ENCODE measurements around the gene PRKAG1.

The PRKAG1 gene

DNA sequence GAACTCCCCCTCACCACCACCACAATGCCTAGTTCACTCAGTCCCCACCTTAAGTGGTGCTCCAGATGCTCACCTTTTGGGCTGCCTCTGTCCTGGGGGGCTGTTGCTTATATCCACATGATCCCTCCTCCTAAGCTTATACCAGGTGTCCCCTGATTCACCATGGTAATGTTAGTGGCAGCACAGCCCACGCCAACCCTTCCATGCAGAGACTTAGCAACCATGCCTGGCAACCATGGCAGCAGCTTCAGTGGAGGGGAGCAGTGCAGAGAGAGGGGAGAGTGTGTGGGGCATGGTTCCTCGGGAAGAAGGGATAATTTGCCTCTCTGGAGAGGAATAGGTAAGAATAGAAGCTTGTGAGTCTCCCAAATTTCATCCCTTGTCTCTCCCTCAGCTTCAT is 18.2 kb downstream of the PRKAG1 start:
- no peak for DNase-seq

DNA sequence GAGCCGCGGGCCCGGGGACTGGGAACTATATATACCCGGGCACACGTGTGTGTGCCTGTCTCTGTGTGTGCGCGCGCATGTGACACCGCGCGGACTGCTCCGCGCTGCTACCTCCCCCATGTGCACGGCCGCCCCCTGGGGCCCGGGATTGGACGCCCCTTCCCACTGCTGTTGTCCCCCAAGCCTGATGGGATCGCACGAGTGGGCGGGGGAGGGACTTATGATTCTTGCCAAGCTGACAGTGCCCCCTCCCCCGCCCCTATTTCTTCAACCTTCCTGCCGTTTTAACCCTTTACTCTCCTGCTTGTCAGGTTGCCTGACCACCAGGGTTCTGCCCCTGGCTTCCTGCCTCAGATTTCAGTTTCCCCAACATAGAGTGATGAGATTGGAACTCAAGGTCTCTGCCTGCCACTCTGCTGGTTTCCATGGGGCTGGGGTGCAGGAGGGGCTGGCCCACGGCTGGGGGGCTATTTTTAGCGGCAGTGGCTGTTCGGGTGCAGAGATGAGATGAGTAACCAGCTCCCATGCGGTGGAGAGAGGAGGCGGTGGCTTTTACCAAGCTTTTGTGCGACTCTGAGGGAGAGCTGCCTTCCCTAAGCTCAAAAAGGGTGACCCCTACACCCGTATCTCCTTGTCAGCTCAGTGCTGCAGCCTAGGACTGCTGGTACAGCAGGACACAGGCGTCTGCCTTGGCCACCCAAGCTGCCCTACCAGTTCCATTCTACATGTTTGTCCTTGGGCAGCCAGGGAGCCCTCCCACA is 19.0 kb downstream of the PRKAG1 start, which contains the start of gene DDN:
TSS of gene DDN (minus strand) at position 5 of the 761 bp plus-strand sequence. CDS start 88 bp downstream, outside the sequence.
- DNase-seq = peak; percentile 43

DNA sequence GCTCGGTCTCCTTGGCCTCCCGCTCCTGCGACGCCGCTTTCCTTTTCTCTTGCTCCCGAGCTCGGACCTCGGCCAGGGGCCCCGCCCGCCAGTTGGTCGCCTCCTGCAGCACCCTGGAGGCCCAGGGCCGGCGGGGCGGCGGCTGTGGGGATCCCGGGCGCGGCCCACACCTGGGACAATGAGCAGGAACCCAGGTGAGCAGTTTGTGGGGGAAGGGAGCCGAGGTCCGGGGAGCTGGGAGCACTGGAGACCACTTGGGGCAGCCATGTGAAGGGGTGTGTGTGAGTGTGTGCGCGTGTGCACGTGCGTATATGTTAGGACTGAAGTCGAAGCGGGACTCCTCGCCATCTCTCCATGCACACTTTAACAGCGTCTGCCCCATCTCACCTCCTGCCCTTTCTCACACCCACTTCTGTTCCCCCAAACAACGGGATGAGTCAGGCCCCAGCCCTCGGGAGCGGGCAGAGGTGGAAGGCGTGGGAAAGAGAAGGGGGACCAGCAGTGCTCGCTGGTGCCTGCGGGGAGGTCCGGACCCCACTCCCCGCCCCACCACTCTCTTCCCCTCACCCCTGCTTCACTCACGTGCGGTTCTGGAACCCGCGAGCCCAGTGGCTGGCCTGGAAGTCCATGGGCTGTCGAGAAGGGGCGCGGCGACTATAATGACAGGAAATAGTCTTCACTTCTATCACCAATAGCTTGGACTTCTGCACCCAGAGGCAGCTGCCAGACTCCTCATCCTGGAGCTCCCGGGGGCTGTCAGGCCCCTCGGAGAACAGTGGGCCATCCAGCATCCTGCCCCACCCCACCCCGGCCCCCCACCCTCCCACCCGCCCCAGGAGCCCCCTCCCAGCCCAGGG is 19.9 kb downstream of the PRKAG1 start:
- DNase-seq = peak; percentile 25

DNA sequence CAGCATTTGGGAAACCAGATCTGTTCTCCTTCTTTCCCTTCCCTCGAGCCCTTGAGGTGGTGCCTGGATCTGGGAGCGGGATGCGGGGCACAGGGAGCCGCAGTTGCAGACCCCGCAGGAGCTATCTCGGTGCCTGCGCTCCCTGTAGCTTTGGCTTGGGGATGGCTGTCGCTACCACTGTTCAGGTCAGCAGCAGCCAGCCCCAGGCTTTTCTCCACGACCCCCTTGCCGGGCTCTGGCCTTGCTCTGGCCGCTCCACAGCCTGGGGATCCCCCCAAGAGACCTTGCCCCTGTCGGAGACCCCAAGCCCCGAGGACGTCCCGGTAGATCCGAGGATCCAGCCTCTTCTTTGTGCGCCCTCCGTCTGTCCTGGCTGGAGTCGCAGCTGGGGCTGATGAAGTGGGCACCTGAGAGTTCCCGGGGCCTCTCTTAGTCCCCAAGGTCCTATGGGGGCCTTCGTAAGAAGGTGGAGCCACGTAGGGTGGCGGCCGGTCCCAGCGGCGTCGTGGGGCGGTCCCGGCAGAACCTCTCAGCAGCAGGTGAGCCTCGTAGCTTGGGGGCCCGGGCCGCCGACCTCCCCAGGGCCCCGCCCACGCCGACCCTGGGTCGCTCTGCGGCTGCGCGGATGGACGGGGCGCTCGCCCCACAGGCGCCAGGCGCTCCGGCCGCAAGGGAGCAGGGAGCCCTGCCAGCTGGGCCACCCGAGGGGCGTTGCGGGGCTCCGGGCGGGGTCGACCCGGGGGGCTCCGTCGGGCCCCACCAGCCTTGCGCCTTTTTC is 20.7 kb downstream of the PRKAG1 start:
- peak; percentile 39 for DNase-seq

DNA sequence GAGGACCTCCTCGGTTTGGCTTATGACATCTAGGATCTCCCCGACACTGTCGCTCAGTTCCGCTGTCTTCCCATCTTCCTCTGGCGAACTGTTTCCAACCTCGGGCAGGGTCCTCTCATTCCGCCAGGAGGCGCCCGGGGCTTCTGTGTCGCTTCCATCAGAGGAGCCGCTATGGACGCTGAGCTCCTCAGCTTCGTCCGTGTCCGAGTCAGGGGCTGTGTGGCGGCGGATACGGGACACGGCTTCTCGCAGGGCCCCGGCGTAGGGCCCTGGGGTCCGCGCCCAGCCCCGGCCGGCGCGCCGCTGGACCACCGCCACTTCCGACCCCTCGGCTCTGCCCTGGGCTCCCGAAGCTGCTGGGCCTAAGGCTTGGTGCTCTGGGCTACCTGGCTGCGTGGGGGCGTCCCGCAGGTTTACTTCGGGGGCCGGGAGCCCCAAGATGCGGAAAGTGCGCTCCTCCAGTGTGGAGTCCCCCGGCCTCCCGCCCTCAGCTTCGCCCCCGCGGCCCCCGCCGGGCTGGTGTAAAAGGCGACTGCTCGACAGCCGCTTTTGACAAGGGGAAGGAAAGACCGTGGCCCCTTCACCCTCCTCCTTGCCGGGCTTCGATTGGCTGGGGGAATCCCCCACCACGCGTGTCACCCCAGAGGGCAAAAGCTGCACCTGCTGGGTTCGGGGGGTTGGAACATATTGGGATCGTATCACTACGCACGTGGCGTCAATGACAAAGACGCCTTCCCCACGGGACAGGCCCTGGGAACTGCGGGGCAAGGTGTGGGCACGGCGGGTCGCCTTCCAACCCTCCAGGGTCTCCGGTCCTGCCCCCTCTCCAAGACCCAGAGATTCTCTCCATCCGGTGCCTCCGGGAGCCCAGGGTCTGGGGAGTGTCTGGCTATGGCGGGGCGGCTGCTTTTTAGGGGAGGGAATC is 21.5 kb downstream of the PRKAG1 start:
- DNase-seq = peak; percentile 71

DNA sequence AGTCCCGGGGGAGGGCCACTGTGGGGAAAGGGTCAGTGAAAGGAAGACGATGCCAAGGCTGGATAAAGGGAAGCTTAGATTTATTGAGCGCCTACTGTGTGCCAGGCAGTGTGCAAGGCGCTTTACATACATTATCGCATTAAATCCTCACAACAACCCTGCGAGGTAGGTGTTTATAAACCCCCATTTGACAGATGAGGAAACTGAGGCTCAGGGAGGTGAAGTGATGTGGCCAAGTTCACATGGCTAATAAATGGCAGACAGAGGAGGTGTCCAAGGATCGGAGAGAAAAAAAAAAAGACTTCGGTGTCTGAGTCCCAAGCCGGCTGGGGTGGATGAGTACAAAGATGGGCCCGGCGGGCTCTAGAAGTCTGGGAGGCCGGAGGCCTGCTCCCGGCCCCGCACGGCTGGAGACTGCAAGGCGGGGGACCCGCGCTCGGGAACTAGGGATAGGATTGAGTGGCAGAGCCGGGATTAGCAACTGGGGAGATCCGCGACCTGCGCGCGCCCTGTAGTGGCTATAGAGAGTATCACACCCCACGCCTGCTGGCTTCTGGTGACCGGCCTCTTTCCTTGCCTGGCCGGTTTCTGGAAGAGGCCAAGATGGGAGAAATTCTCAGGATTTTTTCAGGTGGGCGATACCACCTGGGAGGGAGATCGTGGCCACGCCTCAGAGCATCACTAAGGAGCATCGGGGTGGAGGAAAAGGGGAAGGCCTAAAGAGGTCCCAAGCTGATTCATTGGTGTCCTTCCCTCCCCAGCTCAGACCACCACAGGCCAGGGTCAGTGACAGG is 23.3 kb downstream of the PRKAG1 start:
- DNase-seq = peak; percentile 55

DNA sequence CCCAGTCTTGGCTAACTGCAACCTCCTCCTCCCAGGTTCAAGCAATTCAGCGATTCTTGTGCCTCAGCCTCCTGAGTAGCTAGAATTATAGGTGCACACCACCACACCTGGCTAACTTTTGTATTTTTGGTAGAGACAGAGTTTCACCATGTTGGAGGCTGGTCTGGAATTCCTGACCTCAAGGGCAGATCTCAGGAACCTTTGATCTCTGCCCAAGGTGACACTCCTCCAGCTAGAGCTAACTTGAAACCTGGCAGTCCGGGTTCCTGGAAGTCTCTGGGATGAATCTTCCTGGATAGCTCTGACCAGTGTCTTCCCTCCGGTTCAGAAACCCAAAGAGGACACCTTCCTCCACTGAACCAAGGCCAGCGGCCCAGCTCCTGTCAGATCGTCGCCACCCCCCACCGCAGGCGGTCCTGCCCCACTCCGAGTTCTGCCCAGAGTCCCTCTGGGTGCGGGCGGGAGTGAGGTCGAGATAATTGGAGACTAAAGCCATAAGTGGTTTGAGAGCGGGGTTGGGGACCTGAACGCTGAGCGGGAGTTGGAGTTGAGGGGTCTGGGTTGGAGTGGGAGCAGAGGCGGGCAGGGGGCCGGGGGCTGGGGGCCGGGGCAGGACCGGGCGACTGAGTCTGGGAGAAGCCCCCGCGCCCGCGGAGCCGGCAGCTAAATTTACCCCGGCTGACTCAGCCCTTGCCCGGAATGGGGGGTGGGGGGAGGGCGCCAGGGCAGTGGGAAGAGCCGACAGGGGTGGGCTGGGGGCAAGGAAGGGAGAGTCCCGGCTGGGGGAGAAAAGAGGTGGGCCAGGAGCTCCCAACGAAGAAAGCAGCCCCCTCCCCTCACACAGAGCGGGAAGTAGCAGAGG is 24.1 kb downstream of the PRKAG1 start:
- DNase-seq = no peak

DNA sequence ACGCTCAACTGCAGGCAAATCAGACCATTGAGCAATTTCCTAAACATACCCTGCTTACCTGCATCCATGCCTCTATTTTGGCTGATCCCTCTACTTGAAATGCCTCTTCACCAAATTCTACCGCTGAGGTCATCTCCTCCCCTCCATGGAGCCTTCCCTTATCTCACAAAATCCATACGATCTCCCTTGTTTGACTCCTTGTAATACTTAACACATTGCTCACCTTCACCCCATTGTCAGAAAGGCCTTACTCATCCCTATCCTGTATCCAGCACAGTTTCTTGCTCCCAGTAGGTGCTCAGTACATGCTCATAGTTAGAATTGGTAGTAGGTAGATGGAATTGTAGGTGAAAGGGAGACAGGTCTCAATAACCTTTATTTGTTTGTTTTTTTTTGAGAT is 24.8 kb downstream of the PRKAG1 start:
- no peak for DNase-seq

DNA sequence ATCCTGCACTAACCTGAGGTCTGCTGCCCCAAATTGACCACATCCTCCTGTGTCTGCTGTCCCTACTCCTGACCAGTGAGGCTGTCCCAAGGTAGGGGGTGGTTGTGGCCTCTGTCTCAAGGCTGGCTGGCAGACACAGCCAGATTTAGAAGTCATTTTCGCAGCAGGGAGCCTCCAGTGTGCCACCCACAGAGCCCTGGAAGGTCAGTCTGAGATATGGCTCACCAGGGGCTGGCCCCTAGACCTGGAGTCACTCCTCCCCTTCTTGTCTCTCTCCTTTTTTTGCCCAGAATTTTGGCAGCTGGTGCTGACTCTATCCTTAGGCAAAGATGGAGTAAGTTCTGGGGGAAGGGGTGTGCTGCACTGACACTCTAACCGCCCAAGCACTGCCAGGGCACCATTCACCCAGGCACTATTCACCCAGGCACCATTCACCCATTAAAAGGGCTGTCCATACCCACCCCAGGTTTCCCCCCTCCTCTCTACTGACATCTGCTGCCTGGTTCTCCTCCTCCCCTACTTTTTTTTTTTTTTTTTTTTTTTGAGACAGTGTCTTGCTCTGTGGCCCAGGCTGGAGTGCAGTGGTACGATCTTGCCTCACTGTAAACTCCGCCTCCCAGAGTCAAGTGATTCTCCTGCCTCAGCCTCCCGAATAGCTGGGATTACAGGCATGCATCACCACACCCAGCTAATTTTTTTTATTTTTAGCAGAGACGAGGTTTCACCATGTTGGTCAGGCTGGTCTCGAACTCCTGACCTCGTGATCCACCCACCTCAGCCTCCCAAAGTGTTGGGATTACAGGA is 27.1 kb downstream of the PRKAG1 start:
- DNase-seq = no peak

DNA sequence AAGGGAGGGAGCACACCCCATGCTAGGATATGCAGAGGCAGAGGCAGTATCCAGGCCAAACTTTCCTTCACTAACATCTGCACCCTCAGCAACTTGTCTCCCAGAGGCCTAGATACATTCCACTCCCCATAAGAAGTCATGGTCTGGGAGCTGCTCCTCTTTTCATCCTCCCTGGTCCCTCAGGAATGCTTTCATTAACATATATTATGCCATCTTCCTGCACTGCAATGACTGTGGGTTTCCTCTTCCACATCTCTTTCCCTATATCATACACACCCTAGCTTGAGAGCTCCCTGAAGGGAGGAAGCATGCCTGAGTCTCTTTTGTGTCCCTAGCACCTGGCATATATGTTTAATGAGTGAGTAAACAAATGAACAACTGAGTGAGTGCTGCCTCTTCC is 28.0 kb downstream of the PRKAG1 start:
- no peak for DNase-seq

DNA sequence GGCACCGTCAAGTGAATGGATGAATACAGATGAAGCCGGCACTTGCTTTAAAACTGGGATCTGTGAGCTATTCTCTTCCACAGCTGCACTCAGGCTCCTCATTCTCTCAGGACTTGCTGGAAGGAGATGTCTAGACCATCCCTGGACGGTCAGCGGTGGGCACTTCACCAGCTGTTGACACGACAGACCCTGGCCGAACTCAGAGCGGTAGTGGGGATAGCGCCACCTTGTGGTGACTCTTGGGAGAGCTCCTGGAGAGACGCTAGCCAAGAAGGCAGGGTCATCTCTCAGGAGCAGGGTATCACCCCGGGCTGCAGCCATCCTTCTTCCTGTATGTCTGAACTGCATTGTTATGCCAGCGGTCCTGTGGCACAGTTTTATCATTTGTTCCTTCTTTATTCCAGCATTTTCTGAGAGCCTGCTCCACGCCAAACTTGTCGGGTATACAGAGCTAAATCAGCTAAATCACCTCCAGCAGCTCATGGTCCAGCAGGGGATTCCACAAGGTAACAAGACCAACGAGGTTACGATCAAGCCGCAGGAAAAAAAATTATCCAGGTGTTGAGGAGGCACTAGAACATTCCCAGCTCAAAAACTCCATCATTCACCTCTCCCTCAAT is 30.4 kb downstream of the PRKAG1 start:
- DNase-seq = peak; percentile 78

DNA sequence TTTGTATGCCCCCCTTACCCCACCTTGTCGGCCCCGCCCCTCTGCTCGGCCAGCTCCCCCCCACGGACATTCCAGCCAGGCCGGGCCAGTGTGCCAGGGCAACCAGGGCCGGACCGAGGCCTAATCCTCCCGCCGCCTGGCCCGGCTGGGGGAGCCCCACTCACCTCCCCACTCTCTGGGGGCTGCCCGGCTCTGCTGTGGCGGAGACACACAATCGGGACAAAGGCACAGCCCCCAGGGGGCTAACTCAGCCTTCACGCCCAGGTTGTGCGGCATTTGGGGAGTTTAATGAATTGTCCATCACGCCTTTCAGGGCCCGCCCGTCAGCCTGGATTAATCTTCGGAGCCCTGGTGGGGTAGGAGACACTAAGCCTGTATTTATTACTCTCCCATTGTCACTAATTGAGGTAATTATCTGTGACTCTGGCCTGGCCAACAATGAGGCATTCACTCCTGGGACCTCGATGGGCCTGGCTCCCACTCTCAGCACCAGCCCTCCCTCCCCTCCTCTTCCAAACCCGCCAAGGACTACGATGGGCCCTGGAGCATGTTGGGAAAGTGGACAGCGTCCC is 31.8 kb downstream of the PRKAG1 start:
- no peak for DNase-seq

DNA sequence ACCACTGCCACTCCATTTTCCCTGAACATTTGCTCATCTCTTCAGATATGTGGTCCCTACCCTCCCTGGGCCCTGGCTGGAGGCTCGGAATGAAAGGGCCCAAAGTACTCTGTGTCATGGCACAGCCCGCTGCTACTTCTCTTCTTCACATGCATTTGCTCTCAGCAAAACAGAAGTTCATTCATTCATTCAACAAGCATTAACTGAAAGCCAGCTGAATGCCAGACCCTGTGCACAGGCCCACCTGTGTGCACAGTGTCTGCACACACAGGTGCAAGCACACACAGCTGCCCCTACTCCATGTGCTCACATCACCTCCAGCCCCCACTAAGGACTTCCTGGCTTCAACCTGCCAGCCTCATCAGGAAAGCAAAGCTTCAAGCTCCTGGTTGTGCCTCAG is 32.7 kb downstream of the PRKAG1 start:
- no peak for DNase-seq

DNA sequence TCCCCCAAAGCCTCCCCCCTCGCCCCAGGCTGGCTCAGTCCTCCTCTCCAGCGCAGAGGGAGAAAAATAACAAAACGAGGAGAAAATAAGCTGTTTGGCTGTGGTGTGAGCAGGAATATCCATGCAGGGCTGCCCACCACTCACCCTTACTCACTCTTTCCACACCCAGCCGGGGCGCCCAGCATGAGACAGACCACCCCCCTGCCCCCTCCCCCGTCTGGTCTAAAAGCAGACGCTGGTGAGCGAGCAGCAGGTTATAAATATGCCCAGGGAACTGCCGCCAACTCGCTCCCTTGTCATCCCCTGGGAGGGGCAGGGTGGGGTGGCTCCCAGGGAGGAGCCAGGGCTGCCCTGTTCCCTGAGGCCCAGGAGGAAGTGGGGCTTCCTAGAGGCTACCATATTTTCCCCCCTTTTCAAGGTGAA is 33.1 kb downstream of the PRKAG1 start:
- DNase-seq = no peak

DNA sequence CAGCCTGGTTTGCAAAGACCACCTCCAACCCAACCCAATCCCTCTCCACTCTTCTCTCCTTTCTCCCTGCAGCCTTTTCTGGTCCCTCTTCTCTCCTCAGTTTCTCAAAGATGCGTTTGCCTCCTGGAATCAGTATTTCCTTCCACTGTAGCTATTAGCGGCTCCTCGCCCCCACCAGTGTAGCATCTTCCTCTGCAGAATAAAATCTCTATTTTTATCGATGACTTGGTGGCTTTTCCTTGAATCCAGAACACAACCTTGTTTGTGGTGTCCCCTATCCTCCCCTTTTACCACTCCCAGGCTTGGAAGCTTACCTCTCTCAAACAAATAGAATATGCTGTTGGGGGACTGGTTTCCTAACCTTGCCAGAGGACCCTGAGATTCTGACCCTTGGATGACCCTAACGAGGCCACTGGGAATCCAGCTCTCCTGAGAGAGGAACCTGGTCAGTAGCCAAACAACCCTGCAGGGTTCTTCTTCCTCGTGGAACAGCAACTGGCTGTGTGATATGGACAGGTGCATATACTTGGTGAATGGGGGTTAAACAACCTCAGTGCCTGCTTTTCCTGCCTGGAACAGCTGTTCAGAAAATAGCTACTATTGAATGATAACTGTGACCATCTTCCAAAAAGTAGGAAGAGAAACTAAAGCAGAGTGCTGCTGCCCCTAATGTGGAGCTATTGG is 36.0 kb downstream of the PRKAG1 start:
- no peak for DNase-seq

DNA sequence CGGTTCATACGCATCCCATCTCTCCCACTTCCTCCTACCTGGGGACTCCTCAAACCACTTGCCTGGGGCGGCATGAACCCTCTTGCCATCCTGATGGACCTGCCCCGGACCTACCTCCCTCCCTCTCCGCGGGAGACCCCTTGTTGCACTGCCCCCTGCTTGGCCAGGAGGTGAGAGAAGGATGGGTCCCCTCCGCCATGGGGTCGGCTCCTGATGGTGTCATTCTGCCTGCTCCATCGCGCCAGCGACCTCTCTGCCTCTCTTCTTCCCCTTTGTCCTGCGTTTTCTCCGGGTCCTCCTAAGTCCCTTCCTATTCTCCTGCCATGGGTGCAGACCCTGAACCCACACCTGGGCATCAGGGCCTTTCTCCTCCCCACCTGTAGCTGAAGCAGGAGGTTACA is 36.8 kb downstream of the PRKAG1 start:
- no peak for DNase-seq

DNA sequence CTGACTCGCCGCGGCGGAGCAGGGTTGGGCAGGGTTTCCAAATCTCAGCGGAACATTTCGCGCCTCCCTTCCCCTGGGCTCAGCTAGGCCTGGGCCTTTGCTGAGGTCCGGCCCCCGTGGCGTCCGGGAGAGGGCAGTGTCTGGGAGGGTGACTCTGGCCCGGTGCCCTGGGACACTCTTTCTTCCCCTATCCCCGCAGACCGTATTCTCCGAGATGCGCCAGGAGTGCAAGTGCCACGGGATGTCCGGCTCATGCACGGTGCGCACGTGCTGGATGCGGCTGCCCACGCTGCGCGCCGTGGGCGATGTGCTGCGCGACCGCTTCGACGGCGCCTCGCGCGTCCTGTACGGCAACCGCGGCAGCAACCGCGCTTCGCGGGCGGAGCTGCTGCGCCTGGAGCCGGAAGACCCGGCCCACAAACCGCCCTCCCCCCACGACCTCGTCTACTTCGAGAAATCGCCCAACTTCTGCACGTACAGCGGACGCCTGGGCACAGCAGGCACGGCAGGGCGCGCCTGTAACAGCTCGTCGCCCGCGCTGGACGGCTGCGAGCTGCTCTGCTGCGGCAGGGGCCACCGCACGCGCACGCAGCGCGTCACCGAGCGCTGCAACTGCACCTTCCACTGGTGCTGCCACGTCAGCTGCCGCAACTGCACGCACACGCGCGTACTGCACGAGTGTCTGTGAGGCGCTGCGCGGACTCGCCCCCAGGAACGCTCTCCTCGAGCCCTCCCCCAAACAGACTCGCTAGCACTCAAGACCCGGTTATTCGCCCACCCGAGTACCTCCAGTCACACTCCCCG is 37.4 kb downstream of the PRKAG1 start:
- DNase-seq = peak; percentile 57
